Right cardiac atrium (tissue), 5 donors: ENCODE results near the gene NOL4L. TPM values are rescaled to one million over a fixed set of nuclear protein-coding genes. Genes with fewer than 3 reads are reported as not detected.
A peak's percentile ranks its signal among the peaks of the same experiment; 100 is the strongest.
"Not testable (repeated sequence)": the region's sequence is repeated elsewhere in the genome, so short reads cannot be mapped to it uniquely, and the experiment has no call there.

Source experiments
- ATAC-seq, 2 donors: fragments of 200-7000 bp; cut with Tn5 transposase; one replicate each; pipeline versions ENCODE4 v1.8.0 to v1.9.1; 2020; ENCODE audit warnings: moderate library complexity in 2 of 2, mild to moderate bottlenecking in 1 of 2
- DNase-seq, 3 donors: peaks; one replicate each; pipeline ENCODE4 v3.0.0-alpha.2; 2020
- H3K27ac ChIP-seq: one replicate; pipeline ENCODE4 v1.5.1; 2013; ENCODE audit warnings: mild to moderate bottlenecking, low read length, control low read depth, moderate library complexity
- H3K27me3 ChIP-seq: one replicate; pipeline ENCODE4 v1.6.1; 2013; ENCODE audit not compliant: control insufficient read depth, insufficient read depth
- H3K4me1 ChIP-seq: one replicate; pipeline ENCODE4 v1.6.1; 2013; ENCODE audit warnings: low read length; ENCODE audit not compliant: control insufficient read depth, insufficient read depth
- H3K4me3 ChIP-seq: one replicate; pipeline ENCODE4 v1.5.1; 2013; ENCODE audit warnings: low read length, control low read depth
- H3K9me3 ChIP-seq: one replicate; pipeline ENCODE4 v1.6.1; 2013; ENCODE audit warnings: low read length; ENCODE audit not compliant: control insufficient read depth
- WGBS: extraction: QIAGEN DNeasy Blood & Tissue Kit; methylation state at CpG from one replicate; pipeline ENCODE4 v1.1.7; 2013; 5-methylcytosine and 5-hydroxymethylcytosine counted together
- intact Hi-C, 4 donors: fragments of 100-400 bp; cut with DNase I; formaldehyde crosslinking; loops; one replicate each; pipeline versions ENCODE4 v1.11.0 to v1.14.0; 2022 to 2023
- polyA plus RNA-seq: library from polyadenylated mRNA; stranded (reverse); fragments of 200-250 nt; gene quantifications from one replicate; pipeline ENCODE4 v1.2.3, GENCODE V29; 2013
- total RNA-seq, 4 donors: library from RNA; stranded (reverse); fragmentation: NEBNext Ultra II Directional; extraction: Animal tissue kit (Norgen Biotek cat#: 25700); gene quantifications; one replicate each; pipeline ENCODE4 v1.2.1, GENCODE V29; 2021
- donor health status: healthy with polysubstance abuse.
- donor health status: DM: no; HTN: yes; CAD: no.
- donor health status: DM: no; HTN: no; CAD: no.
- donor health status: DM: no; HTN: yes; CAD: no; lungs with severe emphysema.
- donor health status: DM: yes; HTN: yes; CAD: no.

The NOL4L gene
- total and polyA plus RNA-seq, 5 donors: 6.5 to 10.9 (median 8.3) TPM

GRCh38 chr20:32594669-32595068, 9.5 kb upstream of the NOL4L start:
- intact Hi-C loops: not testable (repeated sequence)
- WGBS: 94% methylated on average over 5 of the region's 5 CpGs

GRCh38 chr20:32594204-32594603, 9.1 kb upstream of the NOL4L start:
- H3K9me3 ChIP-seq: no peaks in the 10 kb centered on the region
- no peaks in the 10 kb centered on the region for H3K27me3 ChIP-seq
- H3K27ac ChIP-seq: no peak overlapping the region
- intact Hi-C loops: no loop called here
- WGBS: 94% methylated on average over 5 of the region's 5 CpGs
- no peaks in the 10 kb centered on the region for H3K4me1 ChIP-seq
- no peak overlapping the region for H3K4me3 ChIP-seq
- peak in 1 of 3 donors; percentile 2 for DNase-seq
- no peak for ATAC-seq

More at GRCh38 chr20:32594669-32595068, 9.5 kb upstream of the NOL4L start:
- H3K9me3 ChIP-seq, H3K27me3 ChIP-seq, ATAC-seq, H3K4me1 ChIP-seq, H3K27ac ChIP-seq, H3K4me3 ChIP-seq: not testable (repeated sequence)
- peak in 1 of 3 donors; percentile 3 for DNase-seq

GRCh38 chr20:32592616-32593015, 7.5 kb upstream of the NOL4L start:
- intact Hi-C loops, H3K27me3 ChIP-seq, H3K27ac ChIP-seq, H3K4me1 ChIP-seq, H3K9me3 ChIP-seq, ATAC-seq, DNase-seq, H3K4me3 ChIP-seq: not testable (repeated sequence)
- WGBS: 98% methylated on average over 4 of the region's 4 CpGs

- H3K27ac ChIP-seq: no peak overlapping the region
- no peaks in the 10 kb centered on the region for H3K4me1 ChIP-seq
- peak in 1 of 2 donors; percentile 16 for ATAC-seq
- WGBS: 90% methylated on average over 3 of the region's 3 CpGs
- H3K9me3 ChIP-seq: no peaks in the 10 kb centered on the region
- DNase-seq: no peak
- intact Hi-C loops: no loop called here
- H3K4me3 ChIP-seq: no peak overlapping the region
- no peaks in the 10 kb centered on the region for H3K27me3 ChIP-seq
Observed at GRCh38 chr20:32592022-32592421, 6.9 kb upstream of the NOL4L start.

GRCh38 chr20:32589769-32590168, 4.6 kb upstream of the NOL4L start:
- no peaks in the 10 kb centered on the region for H3K9me3 ChIP-seq
- no peak overlapping the region for H3K27ac ChIP-seq
- H3K4me1 ChIP-seq: no peaks in the 10 kb centered on the region
- ATAC-seq (no peak), DNase-seq (no peak)
- H3K27me3 ChIP-seq: no peaks in the 10 kb centered on the region
- no peak overlapping the region for H3K4me3 ChIP-seq
- intact Hi-C loops: loop anchor here in 1 of 4 donors (10.0 kb wide), 1 partner anchor 65 kb away; no protein-coding TSS in a partner anchor
- 75% methylated on average over 5 of the region's 5 CpGs for WGBS

GRCh38 chr20:32589256-32589655, 4.1 kb upstream of the NOL4L start:
- DNase-seq (peak in 1 of 3 donors; percentile 43), ATAC-seq (no peak)
- H3K27ac ChIP-seq: no peak overlapping the region
- whole genome bisulfite sequencing: 86% methylated on average over 5 of the region's 5 CpGs
- H3K27me3 ChIP-seq: no peaks in the 10 kb centered on the region
- no peak overlapping the region for H3K4me3 ChIP-seq
- H3K9me3 ChIP-seq: no peaks in the 10 kb centered on the region
- no peaks in the 10 kb centered on the region for H3K4me1 ChIP-seq
- intact Hi-C loops: loop anchor here in 1 of 4 donors (10.0 kb wide), 1 partner anchor 64 kb away; no protein-coding TSS in a partner anchor

GRCh38 chr20:32588040-32588439, 2.9 kb upstream of the NOL4L start:
- peak in 1 of 3 donors; percentile 19 for DNase-seq
- intact Hi-C loops: loop anchor here in 1 of 4 donors (10.0 kb wide), 1 partner anchor 63 kb away; no protein-coding TSS in a partner anchor
- H3K9me3 ChIP-seq: no peaks in the 10 kb centered on the region
- H3K27ac ChIP-seq: no peak overlapping the region
- no peak overlapping the region for H3K4me3 ChIP-seq
- 70% methylated on average over 5 of the region's 5 CpGs for WGBS
- H3K4me1 ChIP-seq: no peaks in the 10 kb centered on the region
- no peak for ATAC-seq
- H3K27me3 ChIP-seq: no peaks in the 10 kb centered on the region

- no peaks in the 10 kb centered on the region for H3K4me1 ChIP-seq
- intact Hi-C loops: loop anchor here in 1 of 4 donors (10.0 kb wide), 1 partner anchor 61 kb away; no protein-coding TSS in a partner anchor
- DNase-seq: no peak
- no peaks in the 10 kb centered on the region for H3K27me3 ChIP-seq
- H3K4me3 ChIP-seq: no peak overlapping the region
- H3K9me3 ChIP-seq: no peaks in the 10 kb centered on the region
- WGBS: 43% methylated on average over 8 of the region's 8 CpGs
- ATAC-seq: no peak
- no peak overlapping the region for H3K27ac ChIP-seq
Observed at GRCh38 chr20:32586291-32586690, 1.2 kb upstream of the NOL4L start.

GRCh38 chr20:32585586-32586127, 524 bp upstream of the NOL4L start:
- intact Hi-C loops: loop anchor here in 1 of 4 donors (10.0 kb wide), 1 partner anchor 61 kb away; no protein-coding TSS in a partner anchor
- Histone ChIP-seq H3K27ac (no peak overlapping the region), H3K4me3 (peak overlapping the region; percentile 88), H3K9me3 (no peaks in the 10 kb centered on the region), H3K27me3 (no peaks in the 10 kb centered on the region), H3K4me1 (no peaks in the 10 kb centered on the region)
- ATAC-seq (no peak), DNase-seq (peak in 1 of 3 donors; percentile 43)
- WGBS: 18% methylated on average over 32 of the region's 32 CpGs

- Histone ChIP-seq H3K9me3 (no peaks in the 10 kb centered on the region), H3K4me3 (peak overlapping the region; percentile 88), H3K27me3 (no peaks in the 10 kb centered on the region), H3K4me1 (no peaks in the 10 kb centered on the region), H3K27ac (no peak overlapping the region)
- WGBS: under 1% methylated on average over 51 of the region's 52 CpGs
- DNase-seq (peak in 1 of 3 donors; percentile 68), ATAC-seq (peak in 1 of 2 donors; percentile 2)
- intact Hi-C loops: loop anchor here in 2 of 4 donors (5.0 to 10.0 kb wide), 2 partner anchors 56 to 59 kb away; no protein-coding TSS in a partner anchor
Observed at GRCh38 chr20:32583581-32584070, 1.5 kb downstream of the NOL4L start.
